GM20000 (cell line): ENCODE measurements around the gene UFSP2.

Experiments
- DNase-seq: peaks from one replicate; pipeline ENCODE4 v3.0.0; 2012; ENCODE audit warnings: low spot score
- TF ChIP-seq, protein P1 (sequence below): IDR thresholded peaks from 2 replicates; pipeline ENCODE4 v1.5.1; 2012; ENCODE audit warnings: mild to moderate bottlenecking, control low read depth; ENCODE audit errors: extremely low read depth, missing control alignments

Gene UFSP2

DNA sequence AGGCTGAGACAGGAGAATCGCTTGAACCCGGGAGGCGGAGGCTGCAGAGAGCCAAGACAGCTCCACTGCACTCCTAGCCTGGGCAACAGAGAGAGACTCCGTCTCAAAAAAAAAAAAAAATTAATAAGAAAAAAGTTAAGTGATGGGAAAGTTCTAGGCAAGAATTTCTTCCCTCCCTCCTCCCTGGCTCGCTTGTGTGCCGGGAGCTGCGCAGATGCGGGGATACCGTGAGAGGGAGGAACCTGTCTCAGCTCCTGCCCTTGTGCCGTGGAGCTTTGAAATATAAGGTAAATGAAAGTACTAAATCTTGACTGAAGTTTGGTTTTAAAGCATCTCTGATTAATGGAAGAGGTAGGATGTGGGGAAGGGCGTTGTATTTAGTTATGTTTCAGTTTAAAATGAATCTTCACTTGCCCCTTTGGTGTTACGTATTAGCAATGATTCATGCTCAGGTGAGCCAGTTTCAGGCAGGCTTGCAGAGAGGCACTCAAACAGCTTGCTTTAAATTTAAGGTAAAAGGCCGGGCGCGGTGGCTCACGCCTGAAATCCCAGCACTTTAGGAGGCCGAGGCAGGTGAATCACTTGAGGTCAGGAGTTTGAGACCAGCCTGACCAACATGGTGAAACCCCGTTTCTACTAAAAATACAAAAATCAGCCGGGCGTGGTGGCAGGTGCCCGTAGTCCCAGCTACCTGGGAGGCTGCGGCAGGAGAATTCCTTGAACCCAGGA lies 1.4 kb upstream of the UFSP2 start:
- TF ChIP-seq, protein P1, sequence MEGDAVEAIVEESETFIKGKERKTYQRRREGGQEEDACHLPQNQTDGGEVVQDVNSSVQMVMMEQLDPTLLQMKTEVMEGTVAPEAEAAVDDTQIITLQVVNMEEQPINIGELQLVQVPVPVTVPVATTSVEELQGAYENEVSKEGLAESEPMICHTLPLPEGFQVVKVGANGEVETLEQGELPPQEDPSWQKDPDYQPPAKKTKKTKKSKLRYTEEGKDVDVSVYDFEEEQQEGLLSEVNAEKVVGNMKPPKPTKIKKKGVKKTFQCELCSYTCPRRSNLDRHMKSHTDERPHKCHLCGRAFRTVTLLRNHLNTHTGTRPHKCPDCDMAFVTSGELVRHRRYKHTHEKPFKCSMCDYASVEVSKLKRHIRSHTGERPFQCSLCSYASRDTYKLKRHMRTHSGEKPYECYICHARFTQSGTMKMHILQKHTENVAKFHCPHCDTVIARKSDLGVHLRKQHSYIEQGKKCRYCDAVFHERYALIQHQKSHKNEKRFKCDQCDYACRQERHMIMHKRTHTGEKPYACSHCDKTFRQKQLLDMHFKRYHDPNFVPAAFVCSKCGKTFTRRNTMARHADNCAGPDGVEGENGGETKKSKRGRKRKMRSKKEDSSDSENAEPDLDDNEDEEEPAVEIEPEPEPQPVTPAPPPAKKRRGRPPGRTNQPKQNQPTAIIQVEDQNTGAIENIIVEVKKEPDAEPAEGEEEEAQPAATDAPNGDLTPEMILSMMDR = no peak
- no peak for DNase-seq

DNA sequence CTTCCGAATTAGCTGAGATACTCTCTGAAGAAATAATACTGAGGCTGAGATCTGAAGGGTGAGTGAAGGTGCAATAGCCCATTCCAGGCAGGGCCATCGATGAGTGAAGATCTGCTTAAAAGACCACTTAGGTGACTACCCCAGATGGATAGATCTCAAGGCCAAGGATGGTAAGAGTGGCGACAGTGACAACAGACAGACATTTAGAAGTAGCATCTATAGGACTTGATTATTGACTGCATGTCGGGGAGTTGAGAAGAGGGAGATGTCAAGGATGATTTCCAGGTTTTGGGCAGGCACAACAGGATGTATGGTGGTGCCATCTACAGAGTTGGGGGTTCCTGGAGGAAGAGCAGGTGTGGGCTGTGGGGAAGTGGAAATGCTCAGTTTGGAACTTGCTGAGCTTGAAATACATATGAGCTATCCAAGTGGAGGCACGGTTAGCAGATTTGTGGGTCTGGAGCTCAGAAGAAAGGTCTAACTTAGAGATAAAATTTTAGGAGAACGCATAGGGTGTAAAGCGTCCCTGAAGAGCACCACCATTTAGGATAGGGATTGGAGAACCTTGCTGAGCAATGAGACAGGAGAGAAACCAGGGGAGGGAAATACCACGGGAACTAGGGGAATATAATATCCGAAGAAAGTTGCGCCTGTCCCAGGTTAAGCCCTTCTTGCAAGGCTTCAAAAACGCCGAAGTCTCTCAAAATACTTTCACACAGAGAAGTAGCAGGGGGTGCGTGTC lies 688 bp downstream of the UFSP2 start:
- TF ChIP-seq, protein P1 = no peak
- DNase-seq = no peak

DNA sequence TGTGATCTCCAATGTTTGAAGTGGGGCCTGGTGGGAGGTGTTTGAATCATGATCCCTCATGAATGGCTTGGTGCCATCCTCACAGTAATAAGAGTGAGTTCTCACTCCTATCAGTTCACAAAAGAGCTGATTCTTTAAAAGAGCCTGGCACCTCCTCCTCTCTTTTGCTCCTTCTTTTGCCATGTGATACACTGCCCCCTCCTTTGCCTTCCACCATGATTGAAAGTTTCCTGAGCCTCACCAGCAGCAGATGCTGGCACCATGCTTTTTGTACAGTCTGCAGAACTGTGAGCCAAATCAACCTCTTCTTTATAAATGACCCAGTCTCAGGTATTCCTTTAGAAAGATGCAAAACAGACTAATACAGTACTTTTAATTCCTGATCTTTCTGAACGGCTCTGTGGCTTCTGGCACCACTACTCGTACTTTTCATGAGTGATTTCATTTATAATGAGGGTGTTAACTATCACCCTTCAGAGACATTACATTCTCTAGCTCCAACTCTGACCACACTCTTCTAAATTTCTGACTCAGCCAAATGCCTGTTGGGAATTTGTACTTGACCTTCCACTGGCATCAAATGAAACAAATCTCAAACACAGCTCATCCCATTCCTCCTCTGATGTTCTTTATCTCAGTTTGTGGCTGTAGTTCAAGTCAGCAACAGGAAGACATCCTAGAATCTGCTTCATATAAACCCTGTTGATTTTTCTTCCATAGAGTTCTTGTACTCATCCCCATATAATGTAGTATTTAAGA lies 4.2 kb downstream of the UFSP2 start:
- TF ChIP-seq, protein P1 = no peak
- no peak for DNase-seq

DNA sequence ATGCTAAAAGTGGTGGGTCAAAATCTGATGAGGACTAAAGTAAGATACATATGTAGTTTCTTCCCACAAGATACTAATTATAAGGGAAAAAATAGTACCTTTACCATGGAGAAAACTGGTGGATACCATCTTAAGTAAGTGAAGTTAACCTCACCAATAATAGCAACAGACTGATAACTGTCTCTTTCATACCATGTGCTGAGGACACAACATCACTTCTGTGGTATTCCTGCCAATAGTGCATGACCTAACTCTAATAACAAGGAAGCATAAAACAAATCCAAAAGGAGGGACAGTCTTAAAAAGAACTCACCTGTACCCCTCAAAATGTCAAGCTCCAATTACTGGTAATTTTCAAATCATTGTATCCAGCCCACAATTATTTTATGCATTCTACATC lies 8.8 kb downstream of the UFSP2 start:
- DNase-seq = no peak
- TF ChIP-seq, protein P1 = no peak

DNA sequence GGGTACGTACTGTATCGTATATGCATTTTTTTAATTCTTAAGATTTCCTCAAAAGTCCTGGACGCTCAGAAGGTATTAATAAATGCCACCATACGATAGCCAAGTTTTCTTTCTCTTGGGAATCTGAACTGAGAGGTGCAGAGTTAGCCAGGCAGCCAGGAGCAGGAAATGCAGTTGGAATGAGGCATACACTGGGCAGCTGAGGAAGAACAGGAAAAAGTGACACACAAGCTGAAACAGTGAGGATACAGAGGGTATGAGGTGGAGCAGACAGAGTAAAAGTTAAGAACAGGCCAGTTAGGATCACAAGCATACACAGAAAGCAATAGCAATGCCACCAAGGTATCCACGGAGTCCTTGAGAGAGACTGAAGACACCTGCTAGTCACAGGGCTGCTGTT lies 13.4 kb downstream of the UFSP2 start:
- no peak for DNase-seq
- TF ChIP-seq, protein P1 = no peak

DNA sequence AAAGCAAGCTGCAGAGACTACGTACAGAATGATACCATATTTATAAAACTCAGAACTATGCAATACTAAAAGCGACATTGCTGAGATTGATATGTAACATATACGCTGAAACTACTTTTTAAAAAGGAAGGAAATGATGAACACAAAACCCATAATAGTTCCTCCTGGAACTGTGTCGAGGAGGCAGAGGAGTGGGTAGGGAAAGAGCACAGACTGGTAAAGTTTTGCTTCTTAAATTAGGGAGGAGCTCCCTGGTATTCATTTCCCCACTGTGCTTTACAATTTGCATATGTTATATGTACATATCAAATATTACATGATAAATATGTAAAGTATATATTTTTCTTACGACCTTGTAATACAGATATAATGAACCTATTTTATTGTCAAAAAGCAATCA lies 13.9 kb downstream of the UFSP2 start:
- TF ChIP-seq, protein P1 = no peak

DNA sequence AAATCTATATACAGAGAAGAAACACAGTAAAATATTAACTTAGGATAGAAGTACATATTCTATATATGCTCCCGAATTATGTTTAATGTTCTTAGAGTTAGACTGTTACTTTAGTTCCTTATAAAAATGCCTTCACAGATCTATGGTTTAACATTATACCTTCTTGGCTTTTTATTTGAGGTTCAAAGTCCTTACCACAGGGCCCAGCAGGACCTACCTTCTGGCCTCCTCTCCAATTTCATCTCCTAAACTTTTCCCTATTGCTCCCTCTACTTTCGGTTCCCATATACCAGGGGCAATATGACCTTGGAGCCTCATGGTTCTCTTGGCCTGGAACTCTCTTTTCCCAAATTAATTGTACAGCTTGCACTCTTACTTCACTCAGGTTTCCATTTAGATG lies 17.3 kb downstream of the UFSP2 start:
- TF ChIP-seq, protein P1 = no peak
- DNase-seq = no peak

More for the DNA sequence above, 13.9 kb downstream of the UFSP2 start:
- no peak for DNase-seq
